ENCODE data around the gene UNC5C.

UNC5C gene

GRCh38 chr4:95522682-95523530, 25.9 kb downstream of the UNC5C start:
- DNase-seq = no peak

GRCh38 chr4:95517576-95518345, 31.0 kb downstream of the UNC5C start:
- no peak for DNase-seq

- DNase-seq = peak; percentile 9
These were observed 32.2 kb downstream of the UNC5C start for GRCh38 chr4:95516528-95517017.

GRCh38 chr4:95515589-95515988, 33.2 kb downstream of the UNC5C start:
- no peak for DNase-seq

- no peak for DNase-seq
These were observed 35.8 kb downstream of the UNC5C start for GRCh38 chr4:95513022-95513421.

GRCh38 chr4:95511477-95511876, 37.3 kb downstream of the UNC5C start:
- no peak for DNase-seq

- DNase-seq = no peak
These were observed 37.9 kb downstream of the UNC5C start for GRCh38 chr4:95510877-95511276.

- DNase-seq = peak; percentile 8
These were observed 38.6 kb downstream of the UNC5C start for GRCh38 chr4:95510145-95510544.

- DNase-seq = peak; percentile 68
These were observed 40.4 kb downstream of the UNC5C start for GRCh38 chr4:95508421-95508820.

GRCh38 chr4:95507561-95507960, 41.2 kb downstream of the UNC5C start:
- no peak for DNase-seq

GRCh38 chr4:95507147-95507546, 41.6 kb downstream of the UNC5C start:
- peak; percentile 6 for DNase-seq

GRCh38 chr4:95506264-95506663, 42.5 kb downstream of the UNC5C start:
- peak; percentile 82 for DNase-seq

- DNase-seq = no peak
These were observed 43.0 kb downstream of the UNC5C start for GRCh38 chr4:95505799-95506198.

- DNase-seq = peak; percentile 56
These were observed 43.6 kb downstream of the UNC5C start for GRCh38 chr4:95505151-95505550.

- no peak for DNase-seq
These were observed 44.3 kb downstream of the UNC5C start for GRCh38 chr4:95504501-95504900.

GRCh38 chr4:95500361-95500760, 48.4 kb downstream of the UNC5C start:
- no peak for DNase-seq

GRCh38 chr4:95499291-95499696, 49.5 kb downstream of the UNC5C start:
- DNase-seq = no peak

- no peak for DNase-seq
These were observed 54.6 kb downstream of the UNC5C start for GRCh38 chr4:95494186-95494585.

- no peak for DNase-seq
These were observed 70.1 kb downstream of the UNC5C start for GRCh38 chr4:95478679-95479078.

GRCh38 chr4:95476121-95476520, 72.7 kb downstream of the UNC5C start:
- DNase-seq = no peak

- DNase-seq = no peak
These were observed 76.2 kb downstream of the UNC5C start for GRCh38 chr4:95472534-95472933.

GRCh38 chr4:95470622-95471021, 78.2 kb downstream of the UNC5C start:
- no peak for DNase-seq

GRCh38 chr4:95469617-95470016, 79.2 kb downstream of the UNC5C start:
- DNase-seq = no peak

GRCh38 chr4:95466791-95467190, 82.0 kb downstream of the UNC5C start:
- no peak for DNase-seq
